ENCODE measurements around the gene CDKL1. TPM values are rescaled to one million over a fixed set of nuclear protein-coding genes. Genes with fewer than 3 reads are reported as not detected.
"Not testable (repeated sequence)": the region's sequence is repeated elsewhere in the genome, so short reads cannot be mapped to it uniquely, and the experiment has no call there.

The CDKL1 gene
- total RNA-seq, 2 experiments from 2014 or later: 12.1 to 13.7 TPM

DNA sequence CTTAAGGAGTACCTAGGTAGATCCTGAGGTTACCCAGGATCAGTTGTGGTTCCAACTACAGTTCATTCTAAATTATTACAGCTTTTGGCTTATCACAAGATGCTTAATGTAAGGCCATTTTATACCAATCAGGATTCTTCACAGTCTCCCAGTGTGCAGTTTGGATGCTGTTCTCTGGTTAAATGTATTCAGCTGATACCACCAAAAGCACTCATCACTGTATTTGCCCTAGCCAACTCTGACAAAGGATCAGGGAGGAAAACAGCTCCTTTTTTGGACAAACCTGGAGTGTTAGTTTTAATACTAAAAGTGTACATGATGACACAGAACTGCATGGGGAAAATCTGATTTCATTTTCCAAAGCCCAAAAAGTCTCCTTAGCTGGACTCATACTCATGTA, 65.1 kb downstream of the CDKL1 start:
- POLR2A ChIA-PET: interaction anchor here (0.6 to 1.0 kb wide), 2 partner anchors 11 to 968 kb away, joined by 3 to 5 read pairs; no protein-coding TSS in a partner anchor
- Mint-ChIP-seq H3K4me1 (peaks cover 10% of the 10 kb centered on the region), H3K36me3 (peaks cover 7% of the 10 kb centered on the region), H3K27me3 (no peaks in the 10 kb centered on the region), H3K4me3 (no peak overlapping the region), H3K9me3 (no peaks in the 10 kb centered on the region), H3K27ac (no peak overlapping the region)
- no peak for DNase-seq
- no peak for ATAC-seq (ENCODE audit: low read depth)

GRCh38 chr14:50321009-50321660, 75.5 kb downstream of the CDKL1 start:
- ATAC-seq (ENCODE audit: low read depth) (peak; percentile 95), DNase-seq (no peak)
- H3K36me3 Mint-ChIP-seq: peaks cover 19% of the 10 kb centered on the region
- POLR2A ChIA-PET: interaction anchor here (0.6 to 1.4 kb wide), 7 partner anchors 9 to 458 kb away, joined by 3 to 10 read pairs (median 3); partner anchors contain the start of genes DMAC2L, L2HGDH and VCPKMT
- no peak overlapping the region for H3K4me3 Mint-ChIP-seq
- no peak overlapping the region for H3K27ac Mint-ChIP-seq
- H3K9me3 Mint-ChIP-seq: no peaks in the 10 kb centered on the region
- no peaks in the 10 kb centered on the region for H3K27me3 Mint-ChIP-seq
- H3K4me1 Mint-ChIP-seq: peaks cover 9% of the 10 kb centered on the region

DNA sequence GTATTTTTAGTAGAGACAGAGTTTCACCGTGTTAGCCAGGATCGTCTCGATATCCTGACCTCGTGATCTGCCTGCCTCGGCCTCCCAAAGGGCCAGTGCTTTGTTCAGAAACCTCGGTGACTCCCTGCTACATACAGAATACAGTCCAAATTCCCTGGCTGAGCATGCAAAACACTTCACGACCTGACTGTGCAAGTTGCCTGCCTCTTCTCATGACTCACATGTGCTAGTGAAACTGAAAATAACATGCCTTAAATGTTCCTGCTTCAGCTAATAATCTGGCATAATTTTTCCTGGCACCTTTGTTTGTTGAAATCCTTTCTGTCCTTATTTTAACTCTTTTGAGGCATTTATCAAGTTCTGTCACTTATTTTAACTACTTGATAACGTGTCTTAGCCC, 76.4 kb downstream of the CDKL1 start:
- peaks cover 23% of the 10 kb centered on the region for H3K36me3 Mint-ChIP-seq
- H3K4me1 Mint-ChIP-seq: peaks cover 9% of the 10 kb centered on the region
- ATAC-seq (ENCODE audit: low read depth): no peak
- no peak overlapping the region for H3K4me3 Mint-ChIP-seq
- POLR2A ChIA-PET: interaction anchor here (0.6 to 1.4 kb wide), 6 partner anchors 8 to 213 kb away, joined by 3 to 10 read pairs (median 4); partner anchors contain the start of genes DMAC2L, L2HGDH and VCPKMT
- DNase-seq: no peak
- no peaks in the 10 kb centered on the region for H3K9me3 Mint-ChIP-seq
- no peaks in the 10 kb centered on the region for H3K27me3 Mint-ChIP-seq
- H3K27ac Mint-ChIP-seq: no peak overlapping the region

DNA sequence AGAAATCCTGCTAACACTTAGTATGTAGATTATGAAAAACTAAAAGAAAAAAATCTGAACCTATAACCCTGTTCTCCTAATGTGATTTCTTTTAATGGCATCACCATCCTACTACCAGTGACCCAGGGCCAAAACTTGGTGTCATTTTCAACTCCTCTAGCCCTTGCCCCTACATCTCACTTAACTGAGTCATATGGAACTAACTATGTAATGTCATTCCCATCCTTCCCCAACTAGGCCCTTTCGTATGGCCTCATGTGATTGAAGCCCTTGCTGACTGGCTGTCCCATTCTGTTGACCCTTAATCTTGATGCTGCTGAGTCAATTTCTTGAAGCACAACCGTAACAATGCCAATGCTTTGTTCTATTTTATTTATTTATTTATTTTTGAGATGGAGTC, 77.0 kb downstream of the CDKL1 start:
- DNase-seq (no peak), ATAC-seq (ENCODE audit: low read depth) (no peak)
- H3K27me3 Mint-ChIP-seq: no peaks in the 10 kb centered on the region
- no peak overlapping the region for H3K27ac Mint-ChIP-seq
- H3K36me3 Mint-ChIP-seq: peaks cover 26% of the 10 kb centered on the region
- H3K4me3 Mint-ChIP-seq: no peak overlapping the region
- H3K4me1 Mint-ChIP-seq: peaks cover 9% of the 10 kb centered on the region
- POLR2A ChIA-PET: no interaction called here
- no peaks in the 10 kb centered on the region for H3K9me3 Mint-ChIP-seq

DNA sequence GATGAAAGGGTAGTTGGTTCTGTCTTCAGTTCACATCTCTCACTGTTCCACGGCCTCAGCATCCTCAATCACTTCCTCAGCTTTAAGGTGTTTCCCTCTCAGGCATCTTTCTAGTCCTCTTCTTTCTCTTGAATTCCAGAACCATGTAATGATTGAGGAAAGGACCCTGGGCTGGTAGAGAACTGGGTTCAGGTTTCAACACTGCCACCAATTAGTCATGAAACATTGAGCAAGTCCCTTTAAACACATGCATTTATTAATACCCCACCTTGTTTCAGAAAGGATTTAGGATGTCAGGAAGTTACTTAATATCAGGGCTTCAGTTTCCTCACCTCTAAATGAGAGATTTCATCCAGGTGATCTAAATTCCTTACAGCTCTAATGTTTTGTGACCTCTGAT, 77.4 kb downstream of the CDKL1 start:
- Mint-ChIP-seq H3K27me3 (no peaks in the 10 kb centered on the region), H3K4me3 (no peak overlapping the region), H3K27ac (no peak overlapping the region), H3K36me3 (peaks cover 29% of the 10 kb centered on the region), H3K4me1 (peaks cover 10% of the 10 kb centered on the region), H3K9me3 (peaks cover under 1% of the 10 kb centered on the region)
- DNase-seq: no peak
- POLR2A ChIA-PET: no interaction called here
- ATAC-seq (ENCODE audit: low read depth): no peak

- DNase-seq: no peak
- POLR2A ChIA-PET: no interaction called here
- Mint-ChIP-seq H3K4me3 (no peak overlapping the region), H3K4me1 (peaks cover 17% of the 10 kb centered on the region), H3K27me3 (no peaks in the 10 kb centered on the region), H3K36me3 (peaks cover 29% of the 10 kb centered on the region), H3K27ac (no peak overlapping the region), H3K9me3 (peaks cover 2% of the 10 kb centered on the region)
- ATAC-seq (ENCODE audit: low read depth): no peak
Observed at GRCh38 chr14:50318031-50318626, 78.6 kb downstream of the CDKL1 start.

GRCh38 chr14:50314098-50314497, 82.6 kb downstream of the CDKL1 start:
- H3K36me3 Mint-ChIP-seq: peaks cover 28% of the 10 kb centered on the region
- H3K27ac Mint-ChIP-seq; DNase-seq; H3K4me3 Mint-ChIP-seq; H3K27me3 Mint-ChIP-seq; ATAC-seq (ENCODE audit: low read depth); POLR2A ChIA-PET; H3K9me3 Mint-ChIP-seq: not testable (repeated sequence)
- peaks cover 28% of the 10 kb centered on the region for H3K4me1 Mint-ChIP-seq

GRCh38 chr14:50312734-50313054, 84.0 kb downstream of the CDKL1 start:
- Mint-ChIP-seq H3K4me3 (peak overlapping the region; percentile 92), H3K27me3 (no peaks in the 10 kb centered on the region), H3K9me3 (peaks cover 2% of the 10 kb centered on the region), H3K36me3 (peaks cover 28% of the 10 kb centered on the region), H3K27ac (peak overlapping the region; percentile 95), H3K4me1 (peaks cover 28% of the 10 kb centered on the region)
- ATAC-seq (ENCODE audit: low read depth) (peak; percentile 43), DNase-seq (no peak)
- POLR2A ChIA-PET: interaction anchor here (0.7 to 2.3 kb wide), 5 partner anchors 8 to 247 kb away, joined by 3 to 13 read pairs (median 6); partner anchors contain the start of genes ATL1 and SOS2

GRCh38 chr14:50311972-50312733, 84.5 kb downstream of the CDKL1 start, which contains the start of the genes DMAC2L and L2HGDH:
TSS of gene DMAC2L (plus strand) at chr14:50312324. CDS start at chr14:50321488, 9,164 bp downstream.
TSS of gene L2HGDH (minus strand) at chr14:50312229. CDS start at chr14:50312150, 79 bp downstream.
- peaks cover 2% of the 10 kb centered on the region for H3K9me3 Mint-ChIP-seq
- ATAC-seq (ENCODE audit: low read depth) (peak; percentile 90), DNase-seq (peak; percentile 94)
- no peaks in the 10 kb centered on the region for H3K27me3 Mint-ChIP-seq
- peak within 1 kb of the TSS; percentile 92 for H3K4me3 Mint-ChIP-seq
- POLR2A ChIA-PET: interaction anchor here (0.6 to 2.3 kb wide), 8 partner anchors 9 to 619 kb away, joined by 3 to 13 read pairs (median 4); partner anchors contain the start of genes ATL1, KLHDC1, KLHDC2 and SOS2
- H3K36me3 Mint-ChIP-seq: peaks cover 27% of the 10 kb centered on the region
- H3K27ac Mint-ChIP-seq: peak within 1 kb of the TSS; percentile 95
- H3K4me1 Mint-ChIP-seq: peaks cover 26% of the 10 kb centered on the region

DNA sequence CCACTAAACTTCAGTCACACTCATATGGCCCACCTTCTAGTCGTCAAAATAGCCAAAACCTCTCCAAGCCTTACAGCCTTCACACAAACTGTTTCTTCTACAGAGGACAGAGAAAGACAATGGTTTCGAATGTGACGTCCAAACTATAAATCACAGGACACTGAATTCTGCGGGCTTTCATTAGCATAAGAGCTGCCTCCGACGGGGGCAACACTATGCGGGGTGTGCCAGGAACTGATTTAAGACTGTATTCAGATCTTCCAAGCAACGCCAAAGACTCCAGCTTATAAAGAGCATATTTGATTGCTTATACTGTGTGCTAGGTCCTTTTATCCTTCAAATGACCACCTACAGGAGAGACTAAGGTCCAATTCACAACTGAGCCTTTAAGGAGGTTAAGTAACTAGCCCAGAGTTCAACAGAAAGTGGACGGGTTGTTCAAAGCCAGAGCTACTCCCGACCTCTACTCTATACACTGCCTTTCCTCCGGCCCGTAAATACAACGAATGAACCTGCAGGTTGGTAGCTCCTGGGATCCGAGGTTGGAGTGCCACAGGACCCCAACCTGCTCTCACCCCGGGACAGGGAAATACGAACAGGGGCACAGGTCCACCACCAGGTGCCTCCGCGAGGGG, 85.2 kb downstream of the CDKL1 start:
- Mint-ChIP-seq H3K36me3 (peaks cover 25% of the 10 kb centered on the region), H3K4me1 (peaks cover 23% of the 10 kb centered on the region), H3K27me3 (no peaks in the 10 kb centered on the region), H3K27ac (peak overlapping the region; percentile 95), H3K4me3 (peak overlapping the region; percentile 92), H3K9me3 (peaks cover 2% of the 10 kb centered on the region)
- no peak for DNase-seq
- POLR2A ChIA-PET: interaction anchor here (0.8 to 2.3 kb wide), 5 partner anchors 10 to 618 kb away, joined by 3 to 10 read pairs (median 3); partner anchors contain the start of genes KLHDC1 and KLHDC2
- ATAC-seq (ENCODE audit: low read depth): no peak

GRCh38 chr14:50310445-50310844, 86.2 kb downstream of the CDKL1 start:
- Mint-ChIP-seq H3K27me3 (no peaks in the 10 kb centered on the region), H3K36me3 (peaks cover 19% of the 10 kb centered on the region), H3K4me1 (peaks cover 23% of the 10 kb centered on the region), H3K27ac (peak overlapping the region; percentile 34), H3K4me3 (peak overlapping the region; percentile 92), H3K9me3 (peaks cover 2% of the 10 kb centered on the region)
- ATAC-seq (ENCODE audit: low read depth) (no peak), DNase-seq (no peak)
- POLR2A ChIA-PET: interaction anchor here (0.7 to 2.2 kb wide), 2 partner anchors 221 to 542 kb away, joined by 3 to 8 read pairs; partner anchors contain the start of gene KLHDC2

DNA sequence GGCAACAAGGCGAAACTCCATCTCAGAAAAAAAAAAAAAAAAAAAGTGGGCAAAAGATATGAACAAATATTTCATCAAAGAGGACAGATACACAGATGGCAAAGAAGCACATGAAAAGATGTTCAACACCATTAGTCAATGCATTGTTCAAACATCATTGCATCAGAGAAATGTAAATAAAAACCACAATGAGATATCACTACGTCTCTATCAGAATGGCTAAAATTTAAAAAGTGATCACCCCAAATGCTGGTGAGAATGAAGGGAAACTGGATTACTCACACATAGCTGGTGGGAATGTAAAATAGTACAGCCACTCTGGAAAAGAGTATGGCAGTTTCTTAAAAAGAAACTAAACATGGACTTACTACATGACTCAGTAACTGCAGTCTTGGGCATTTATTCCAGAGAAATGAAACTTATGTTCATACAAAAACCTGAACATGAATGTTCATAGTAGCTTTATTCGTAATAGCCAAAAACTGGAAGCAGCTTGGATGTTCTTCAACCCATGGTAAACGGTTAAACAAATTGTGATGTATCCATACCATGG, 88.2 kb downstream of the CDKL1 start:
- ATAC-seq (ENCODE audit: low read depth) (no peak), DNase-seq (no peak)
- Mint-ChIP-seq H3K4me3 (no peak overlapping the region), H3K36me3 (peaks cover 7% of the 10 kb centered on the region), H3K27me3 (no peaks in the 10 kb centered on the region), H3K27ac (no peak overlapping the region), H3K9me3 (no peaks in the 10 kb centered on the region), H3K4me1 (peaks cover 17% of the 10 kb centered on the region)
- POLR2A ChIA-PET: no interaction called here

All from activated naive CD8-positive, alpha-beta T cell treated with anti-CD3 and anti-CD28 coated beads, Interleukin-2, amount 10 ng/mL, durations not matched to agents 7 days and 5 days (primary cell).